Bronchial epithelial cell (primary cell): ENCODE data around the gene STX5. TPM values are rescaled to one million over a fixed set of nuclear protein-coding genes. Genes with fewer than 3 reads are reported as not detected.
"Not testable (repeated sequence)": the region's sequence is repeated elsewhere in the genome, so short reads cannot be mapped to it uniquely, and the experiment has no call there.

Experiments used
- DNase-seq: peaks from one replicate; pipeline ENCODE4 v3.0.0-alpha.2; 2010; ENCODE audit warnings: low read depth
- FAIRE-seq: peaks from 2 replicates; lab custom pipeline; 2011; peaks lifted over from hg19 to GRCh38; lab: Jason Lieb, UNC
- H3K27me3 ChIP-seq: 2 replicates; pipeline ENCODE4 v1.5.1; 2011; ENCODE audit warnings: low read length; ENCODE audit not compliant: control insufficient read depth, insufficient read depth
- H3K36me3 ChIP-seq: 2 replicates; pipeline ENCODE4 v1.5.1; 2011; ENCODE audit warnings: low read length; ENCODE audit not compliant: control insufficient read depth, insufficient read depth
- H3K4me3 ChIP-seq: 2 replicates; pipeline ENCODE4 v1.5.1; 2011; ENCODE audit warnings: mild to moderate bottlenecking, low read depth, low read length, control low read depth
- total RNA-seq: library from RNA; depleted of rRNA; stranded (reverse); fragments of >200 nt; gene quantifications from 2 replicates; pipeline ENCODE4 v1.2.1, GENCODE V29; 2014
- TF ChIP-seq, protein P1 (sequence below): IDR thresholded peaks from 2 replicates; pipeline ENCODE4 v1.5.1; 2011; ENCODE audit warnings: mild to moderate bottlenecking, moderate library complexity, low read length, control low read depth, inconsistent platforms; ENCODE audit not compliant: insufficient read depth, severe bottlenecking

The STX5 gene
- total RNA-seq, 1 donor from 2014 or later: 31.3 TPM

DNA sequence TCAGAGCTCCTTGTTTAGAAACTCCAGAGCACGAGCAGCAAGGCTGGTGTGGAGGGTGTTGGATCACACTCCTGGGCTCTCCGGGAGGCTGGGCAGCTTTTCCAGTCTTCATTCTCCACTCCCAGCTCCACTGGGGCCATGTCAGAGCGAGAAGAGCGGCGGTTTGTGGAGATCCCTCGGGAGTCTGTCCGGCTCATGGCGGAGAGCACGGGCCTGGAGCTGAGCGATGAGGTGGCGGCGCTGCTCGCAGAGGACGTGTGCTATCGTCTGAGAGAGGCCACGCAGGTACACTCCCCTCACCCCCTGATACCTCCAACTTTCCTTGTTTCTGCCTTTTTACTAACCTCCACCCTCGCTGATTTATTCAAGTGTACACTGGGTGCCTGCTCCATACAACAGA is 56.2 kb downstream of the STX5 start:
- H3K36me3 ChIP-seq: peaks cover 8% of the 10 kb centered on the region
- DNase-seq (no peak), FAIRE-seq (no peak)
- TF ChIP-seq, protein P1, sequence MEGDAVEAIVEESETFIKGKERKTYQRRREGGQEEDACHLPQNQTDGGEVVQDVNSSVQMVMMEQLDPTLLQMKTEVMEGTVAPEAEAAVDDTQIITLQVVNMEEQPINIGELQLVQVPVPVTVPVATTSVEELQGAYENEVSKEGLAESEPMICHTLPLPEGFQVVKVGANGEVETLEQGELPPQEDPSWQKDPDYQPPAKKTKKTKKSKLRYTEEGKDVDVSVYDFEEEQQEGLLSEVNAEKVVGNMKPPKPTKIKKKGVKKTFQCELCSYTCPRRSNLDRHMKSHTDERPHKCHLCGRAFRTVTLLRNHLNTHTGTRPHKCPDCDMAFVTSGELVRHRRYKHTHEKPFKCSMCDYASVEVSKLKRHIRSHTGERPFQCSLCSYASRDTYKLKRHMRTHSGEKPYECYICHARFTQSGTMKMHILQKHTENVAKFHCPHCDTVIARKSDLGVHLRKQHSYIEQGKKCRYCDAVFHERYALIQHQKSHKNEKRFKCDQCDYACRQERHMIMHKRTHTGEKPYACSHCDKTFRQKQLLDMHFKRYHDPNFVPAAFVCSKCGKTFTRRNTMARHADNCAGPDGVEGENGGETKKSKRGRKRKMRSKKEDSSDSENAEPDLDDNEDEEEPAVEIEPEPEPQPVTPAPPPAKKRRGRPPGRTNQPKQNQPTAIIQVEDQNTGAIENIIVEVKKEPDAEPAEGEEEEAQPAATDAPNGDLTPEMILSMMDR: no peak
- no peak overlapping the region for H3K4me3 ChIP-seq
- no peaks in the 10 kb centered on the region for H3K27me3 ChIP-seq

DNA sequence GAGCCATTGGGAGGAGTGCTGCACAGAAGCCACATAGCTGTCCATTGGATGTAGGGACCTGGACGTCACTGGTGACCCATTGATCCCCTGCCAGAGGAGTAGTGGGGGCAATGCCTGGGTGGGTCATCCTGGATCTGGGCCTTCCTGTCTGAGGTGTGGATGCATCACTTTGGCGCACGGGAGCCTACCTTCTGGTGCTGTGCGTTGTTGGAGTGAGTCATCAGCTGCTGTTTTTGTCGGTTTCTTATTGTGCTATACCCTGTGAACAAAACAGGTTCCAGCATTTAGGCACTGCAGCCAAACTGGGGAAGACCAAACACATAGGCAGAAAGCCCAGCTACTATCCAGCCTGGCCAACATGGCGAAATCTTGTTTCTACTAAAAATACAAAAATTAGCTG is 57.4 kb downstream of the STX5 start:
- H3K27me3 ChIP-seq: no peaks in the 10 kb centered on the region
- no peak overlapping the region for H3K4me3 ChIP-seq
- TF ChIP-seq, protein P1: no peak
- no peak for FAIRE-seq
- H3K36me3 ChIP-seq: peaks cover 8% of the 10 kb centered on the region
- no peak for DNase-seq

DNA sequence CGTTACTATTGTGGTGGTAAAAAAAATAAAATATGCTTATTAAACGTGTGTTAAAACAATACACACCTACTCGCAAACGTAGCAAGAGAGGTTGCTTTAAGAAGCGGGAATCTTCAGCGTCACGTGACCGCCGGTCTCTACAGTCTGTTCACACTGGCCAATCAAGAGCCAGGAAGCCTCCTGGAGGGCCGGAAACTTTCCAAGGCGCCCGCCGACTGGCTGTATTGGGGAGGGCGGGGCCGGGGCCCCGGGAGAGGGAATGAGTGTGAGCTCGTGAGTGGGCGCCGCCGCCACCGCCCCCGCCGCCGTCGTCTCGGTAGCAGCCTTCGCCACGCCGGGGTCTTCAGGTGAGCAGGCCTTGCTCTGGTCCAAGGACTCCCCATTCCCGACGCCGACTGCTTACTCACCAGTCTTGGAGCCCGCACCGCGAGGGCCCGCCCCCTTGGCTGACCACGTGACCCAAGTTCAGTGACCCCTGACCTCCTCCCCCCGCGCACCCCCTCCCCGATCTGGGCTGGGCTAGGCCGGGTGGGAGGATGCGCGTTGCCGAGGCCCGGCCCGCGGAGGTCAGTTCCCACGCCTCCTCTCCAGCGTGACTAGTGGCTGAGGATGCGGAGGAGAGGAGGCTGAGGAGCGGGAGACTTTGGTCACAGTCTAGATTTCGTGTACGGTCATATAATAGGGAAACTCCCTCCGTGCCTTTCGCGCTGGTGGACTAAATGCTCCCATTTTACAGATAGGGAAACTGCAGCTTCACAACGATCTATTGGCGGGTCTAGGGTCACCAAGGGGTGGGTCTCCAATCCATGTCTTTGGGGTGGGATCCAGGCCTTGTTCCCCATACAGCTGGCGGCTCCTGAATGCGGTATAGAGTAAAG is 60.5 kb downstream of the STX5 start, which contains the start of gene TAF6L:
TSS of gene TAF6L (plus strand) at position 253 of the 878 bp plus-strand sequence. CDS start 4,388 bp downstream, outside the sequence.
- Histone ChIP-seq H3K27me3 (no peaks in the 10 kb centered on the region), H3K36me3 (peaks cover 11% of the 10 kb centered on the region), H3K4me3 (peak within 1 kb of the TSS; percentile 78)
- peak; percentile 92 for DNase-seq
- TF ChIP-seq, protein P1: no peak
- FAIRE-seq: no peak

DNA sequence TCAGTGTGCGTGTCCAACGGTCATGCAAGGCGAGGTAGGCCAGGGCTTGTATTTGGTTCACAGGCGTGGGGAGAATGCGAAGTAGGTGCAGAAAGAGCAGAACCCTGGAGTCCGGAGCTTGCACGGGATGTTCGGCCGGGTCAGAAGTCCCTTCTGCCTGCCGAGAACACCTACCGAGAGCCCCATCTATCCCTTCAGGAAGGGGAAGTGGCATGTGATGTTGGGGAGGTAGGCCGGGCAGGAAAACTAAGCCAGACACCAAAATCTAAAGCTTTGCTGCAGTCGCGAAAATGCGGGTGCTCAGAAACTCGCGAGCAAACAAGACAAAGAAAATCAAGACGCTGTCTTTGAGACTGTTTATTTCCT is 61.1 kb downstream of the STX5 start:
- Histone ChIP-seq H3K36me3 (peaks cover 8% of the 10 kb centered on the region), H3K4me3 (peak overlapping the region; percentile 78), H3K27me3 (no peaks in the 10 kb centered on the region)
- TF ChIP-seq, protein P1: no peak
- DNase-seq (no peak), FAIRE-seq (no peak)

DNA sequence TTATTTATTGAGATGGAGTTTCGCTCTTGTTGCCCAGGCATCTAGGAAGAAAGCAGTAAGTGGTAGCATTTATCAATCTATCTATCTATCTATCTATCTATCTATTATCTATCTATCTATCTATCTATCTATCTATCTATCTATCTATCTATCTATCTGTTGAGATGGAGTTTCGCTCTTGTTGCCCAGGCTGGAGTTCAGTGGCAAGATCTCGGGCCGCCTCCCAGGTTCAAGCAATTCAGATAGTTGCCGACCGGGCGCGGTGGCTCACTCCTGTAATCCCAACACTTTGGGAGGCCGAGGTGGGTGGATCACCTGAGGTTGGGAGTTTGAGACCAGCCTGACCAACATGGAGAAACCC is 71.0 kb downstream of the STX5 start:
- peak overlapping the region; percentile 82 for H3K4me3 ChIP-seq
- not testable (repeated sequence) for FAIRE-seq, H3K36me3 ChIP-seq, DNase-seq, H3K27me3 ChIP-seq

DNA sequence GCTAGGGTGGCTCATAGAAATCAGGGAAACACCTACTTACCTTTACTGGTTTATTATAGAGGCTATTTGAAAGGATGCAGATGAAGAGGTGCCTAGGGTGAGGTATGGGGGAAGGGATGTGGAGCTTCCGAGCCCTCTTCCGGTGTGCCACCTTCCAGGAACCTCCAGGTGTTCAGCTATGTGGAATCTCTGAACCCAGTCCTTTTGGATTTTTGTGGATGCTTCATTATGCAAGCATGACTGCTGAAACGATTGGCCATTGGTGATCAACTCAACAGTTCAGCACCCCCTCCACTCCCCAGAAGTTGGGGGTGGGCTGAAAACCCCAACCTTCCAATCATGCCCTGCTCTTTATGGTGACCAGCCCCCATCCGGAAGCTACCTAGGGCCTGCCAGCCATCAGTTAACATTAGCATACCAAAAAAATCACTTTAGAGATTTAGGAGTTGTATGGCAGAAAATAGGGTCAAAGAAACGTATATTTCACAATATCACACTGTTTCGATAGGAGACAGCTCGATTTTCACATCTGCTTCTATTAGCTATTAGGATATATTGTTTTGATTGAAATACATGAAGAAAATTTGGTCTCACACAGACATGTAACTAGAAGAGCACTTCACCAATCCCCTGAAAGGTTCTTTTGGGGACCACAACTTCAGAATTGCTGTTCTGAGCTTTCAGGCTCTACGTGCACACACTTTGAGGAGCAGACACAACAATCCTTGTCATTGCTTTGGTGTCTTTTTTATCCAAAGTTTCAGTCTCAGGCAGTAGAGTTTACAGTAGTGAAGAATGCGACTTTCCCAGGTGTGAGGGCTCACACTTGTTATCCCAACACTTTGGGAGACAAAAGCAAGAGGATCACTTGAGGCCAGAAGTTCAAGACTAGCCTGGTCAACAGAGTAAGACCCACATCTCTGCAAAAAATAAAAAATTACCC is 73.7 kb downstream of the STX5 start:
- Histone ChIP-seq H3K27me3 (no peaks in the 10 kb centered on the region), H3K4me3 (no peak overlapping the region), H3K36me3 (no peaks in the 10 kb centered on the region)
- no peak for DNase-seq
- FAIRE-seq: no peak
- TF ChIP-seq, protein P1: no peak
